Natural killer cell treated with Interleukin-12 subunit alpha and Interleukin-12 subunit beta and Interleukin-15 and Interleukin-18, amount 100 ng/mL, for 72 hours (primary cell): ENCODE results near the gene TARS3. TPM values are rescaled to one million over a fixed set of nuclear protein-coding genes. Genes with fewer than 3 reads are reported as not detected.
A peak's percentile ranks its signal among the peaks of the same experiment; 100 is the strongest.

Experiments used
- ATAC-seq, 2 donors: fragments of 150-1000 bp; cut with Tn5 transposase in 1 of 2; sonication (Bioruptor Pico), chemical (Tn5 transposase) in 1 of 2; 2 replicates each; pipeline ENCODE4 v1.10.0; 2021
- DNase-seq: peaks from one replicate; pipeline ENCODE4 v3.0.0; 2022; ENCODE audit warnings: low spot score
- H3K27ac Mint-ChIP-seq, 2 donors: 1 replicate in 1 of 2; 2 replicates in 1 of 2; pipeline ENCODE4 v1.8.0; 2022; ENCODE audit warnings: mixed read lengths in 2 of 2, mild to moderate bottlenecking in 1 of 2, moderate library complexity in 1 of 2
- H3K27me3 Mint-ChIP-seq, 2 donors: 1 replicate in 1 of 2; 2 replicates in 1 of 2; pipeline ENCODE4 v1.8.0; 2022; ENCODE audit warnings: mixed read lengths in 2 of 2
- H3K36me3 Mint-ChIP-seq: one replicate; pipeline ENCODE4 v1.8.0; 2022; ENCODE audit warnings: mixed read lengths
- H3K4me1 Mint-ChIP-seq, 2 donors: 1 replicate in 1 of 2; 2 replicates in 1 of 2; pipeline ENCODE4 v1.8.0; 2022; ENCODE audit warnings: low read depth in 2 of 2, mixed read lengths in 2 of 2, mild to moderate bottlenecking in 1 of 2
- H3K4me3 Mint-ChIP-seq: one replicate; pipeline ENCODE4 v1.8.0; 2022; ENCODE audit warnings: mixed read lengths
- H3K9me3 Mint-ChIP-seq: 2 replicates; pipeline ENCODE4 v1.8.0; 2022; ENCODE audit warnings: mixed read lengths
- total RNA-seq, 2 donors: library from RNA; stranded (reverse); gene quantifications; one replicate each; pipeline ENCODE4 v1.2.3, GENCODE V29; 2022

The TARS3 gene
- total RNA-seq, 2 donors from 2014 or later = 9.1 to 15.8 TPM

- ATAC-seq (no peak), DNase-seq (no peak)
- Mint-ChIP-seq H3K9me3 (no peaks in the 10 kb centered on the region), H3K4me1 (peaks cover 10 to 18% of the 10 kb centered on the region in 2 donors), H3K4me3 (no peak overlapping the region), H3K36me3 (peaks cover 17% of the 10 kb centered on the region), H3K27ac (peak overlapping the region in 1 of 2 donors; percentile 43), H3K27me3 (no peaks in the 10 kb centered on the region)
These were observed 105.2 kb downstream of the TARS3 start for GRCh38 chr15:101618851-101619614.

DNA sequence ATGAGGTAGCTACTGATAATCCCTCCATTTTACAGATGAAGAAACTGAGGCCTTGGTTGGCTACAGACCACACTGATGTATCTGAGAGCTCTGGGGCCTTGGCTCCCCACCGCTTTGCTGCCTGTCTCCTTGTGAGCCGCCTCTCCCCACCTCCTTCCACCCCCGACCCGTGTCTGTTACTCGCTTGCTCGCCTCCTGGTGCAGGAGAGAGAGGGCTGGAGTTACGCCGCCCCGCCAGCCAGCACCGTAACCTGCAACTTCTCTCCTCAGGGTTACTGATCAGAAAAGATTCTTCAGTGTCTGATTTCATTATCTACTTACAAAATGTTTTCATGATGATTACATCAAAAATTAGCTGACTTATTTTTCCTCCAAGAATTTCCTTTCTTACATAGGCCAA lies 106.2 kb downstream of the TARS3 start:
- H3K36me3 Mint-ChIP-seq = peaks cover 7% of the 10 kb centered on the region
- H3K4me3 Mint-ChIP-seq = no peak overlapping the region
- no peaks in the 10 kb centered on the region for H3K27me3 Mint-ChIP-seq
- DNase-seq = no peak
- peaks cover 2 to 8% of the 10 kb centered on the region in 2 donors for H3K4me1 Mint-ChIP-seq
- ATAC-seq = no peak
- peak overlapping the region in 1 of 2 donors; percentile 43 for H3K27ac Mint-ChIP-seq
- H3K9me3 Mint-ChIP-seq = no peaks in the 10 kb centered on the region

- DNase-seq (no peak), ATAC-seq (no peak)
- Mint-ChIP-seq H3K36me3 (peaks cover 4% of the 10 kb centered on the region), H3K4me1 (peaks cover 2 to 4% of the 10 kb centered on the region in 2 donors), H3K27ac (no peak overlapping the region), H3K27me3 (no peaks in the 10 kb centered on the region), H3K9me3 (no peaks in the 10 kb centered on the region), H3K4me3 (no peak overlapping the region)
These were observed 106.8 kb downstream of the TARS3 start for GRCh38 chr15:101617390-101617965.

- Mint-ChIP-seq H3K27ac (no peak overlapping the region), H3K4me1 (no peaks in the 10 kb centered on the region), H3K27me3 (no peaks in the 10 kb centered on the region), H3K4me3 (no peak overlapping the region), H3K9me3 (no peaks in the 10 kb centered on the region), H3K36me3 (no peaks in the 10 kb centered on the region)
- ATAC-seq = no peak
- DNase-seq = no peak
These were observed 108.1 kb downstream of the TARS3 start for GRCh38 chr15:101615986-101616848.

DNA sequence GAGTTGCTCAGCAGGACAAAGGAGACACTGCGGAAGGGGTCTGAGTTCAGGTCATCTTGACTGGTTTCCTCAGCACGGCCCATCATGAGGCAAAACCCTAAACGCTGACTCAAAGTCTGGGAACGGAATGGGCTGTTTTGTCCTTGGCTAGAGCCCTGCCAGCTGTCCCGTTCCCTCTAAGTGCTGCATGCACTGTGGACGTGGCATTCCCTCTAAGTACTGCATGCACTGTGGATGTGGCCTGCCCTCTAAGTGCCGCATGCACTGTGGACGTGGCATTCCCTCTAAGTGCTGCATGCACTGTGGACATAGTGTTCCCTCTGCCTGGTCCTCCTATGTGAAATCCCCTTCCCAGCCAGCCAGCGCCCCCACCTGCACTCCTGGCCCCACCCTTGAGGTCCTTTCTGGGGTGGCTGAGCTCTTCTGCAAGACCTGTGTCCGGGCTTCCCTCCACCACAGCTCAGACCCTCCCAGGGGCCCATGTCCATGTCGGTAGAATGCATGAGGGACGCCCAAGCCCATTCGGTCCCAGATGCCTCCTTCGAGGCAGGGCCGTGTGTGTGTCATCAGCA lies 108.8 kb downstream of the TARS3 start:
- peak in 1 of 2 donors; percentile 29 for ATAC-seq
- no peak overlapping the region for H3K27ac Mint-ChIP-seq
- no peak overlapping the region for H3K4me3 Mint-ChIP-seq
- no peak for DNase-seq
- H3K36me3 Mint-ChIP-seq = no peaks in the 10 kb centered on the region
- no peaks in the 10 kb centered on the region for H3K4me1 Mint-ChIP-seq
- no peaks in the 10 kb centered on the region for H3K27me3 Mint-ChIP-seq
- no peaks in the 10 kb centered on the region for H3K9me3 Mint-ChIP-seq

DNA sequence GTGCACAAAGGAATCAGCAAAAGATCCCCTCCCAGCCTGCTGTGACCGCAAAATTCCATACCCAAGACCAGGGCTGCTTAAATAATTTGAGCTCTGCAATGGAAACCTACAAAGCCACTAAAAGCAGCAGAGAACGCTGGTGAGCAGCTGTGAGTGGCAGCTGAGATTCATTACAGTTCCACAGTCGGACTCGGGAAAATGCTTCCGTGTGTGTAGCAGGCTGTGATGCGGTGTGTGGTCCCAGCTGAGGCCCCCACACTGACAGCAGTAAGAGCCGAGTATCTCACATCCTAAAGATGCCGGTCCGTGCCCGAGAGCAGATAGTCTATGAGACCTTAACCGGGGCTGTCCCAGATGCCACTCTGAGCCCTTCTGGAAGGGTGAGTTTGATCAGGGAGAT lies 109.5 kb downstream of the TARS3 start:
- H3K9me3 Mint-ChIP-seq = no peaks in the 10 kb centered on the region
- DNase-seq = no peak
- no peak overlapping the region for H3K4me3 Mint-ChIP-seq
- H3K4me1 Mint-ChIP-seq = no peaks in the 10 kb centered on the region
- H3K27ac Mint-ChIP-seq = no peak overlapping the region
- H3K27me3 Mint-ChIP-seq = no peaks in the 10 kb centered on the region
- ATAC-seq = no peak
- H3K36me3 Mint-ChIP-seq = no peaks in the 10 kb centered on the region

- no peak for DNase-seq
- H3K9me3 Mint-ChIP-seq = no peaks in the 10 kb centered on the region
- no peaks in the 10 kb centered on the region for H3K27me3 Mint-ChIP-seq
- H3K4me1 Mint-ChIP-seq = no peaks in the 10 kb centered on the region
- no peak overlapping the region for H3K4me3 Mint-ChIP-seq
- no peak for ATAC-seq
- H3K36me3 Mint-ChIP-seq = no peaks in the 10 kb centered on the region
- no peak overlapping the region for H3K27ac Mint-ChIP-seq
These were observed 110.2 kb downstream of the TARS3 start for GRCh38 chr15:101614001-101614585.

DNA sequence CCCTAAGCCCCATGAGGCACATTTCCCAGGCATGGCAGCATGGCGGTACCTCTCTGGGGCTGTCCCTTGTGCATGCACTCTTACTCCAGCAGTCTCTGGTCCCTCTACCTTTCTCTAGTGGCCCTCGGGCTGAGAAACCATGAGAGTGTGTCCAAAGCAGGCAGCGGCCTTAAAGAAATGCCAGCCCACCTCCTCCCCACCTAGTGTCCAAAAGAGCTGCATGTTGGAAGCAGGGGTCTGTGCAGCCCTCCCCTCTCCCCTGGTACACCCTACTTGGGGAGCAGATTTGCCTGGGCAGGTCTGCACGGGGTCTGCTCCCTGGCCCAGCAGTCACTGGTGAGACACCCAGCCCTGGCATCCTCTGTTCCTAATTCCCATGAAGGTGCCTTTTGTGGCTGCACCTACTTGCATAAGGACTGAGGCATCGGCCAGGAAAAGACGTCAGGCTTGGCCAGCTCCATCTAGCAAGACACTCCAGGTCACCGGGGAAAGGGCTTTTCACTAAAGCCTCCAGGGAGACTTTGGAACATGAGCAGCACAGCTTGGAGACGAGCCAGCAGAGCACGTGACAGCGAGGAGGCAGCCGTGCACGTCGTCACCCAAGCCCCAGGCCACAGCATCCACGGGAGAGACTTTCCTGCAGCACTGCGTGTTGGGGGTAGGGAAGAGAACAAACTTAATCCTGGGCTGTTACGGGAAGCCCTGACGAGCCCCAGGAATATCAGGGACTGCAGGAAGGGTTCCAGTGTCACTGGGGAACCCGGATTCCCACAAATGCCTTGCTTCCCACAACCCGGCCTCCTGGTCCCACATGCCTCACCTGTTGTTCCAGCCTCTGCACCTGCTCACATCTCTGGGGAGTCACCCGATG lies 110.9 kb downstream of the TARS3 start:
- no peaks in the 10 kb centered on the region for H3K9me3 Mint-ChIP-seq
- H3K27me3 Mint-ChIP-seq = no peaks in the 10 kb centered on the region
- no peak overlapping the region for H3K4me3 Mint-ChIP-seq
- H3K36me3 Mint-ChIP-seq = no peaks in the 10 kb centered on the region
- H3K27ac Mint-ChIP-seq = no peak overlapping the region
- H3K4me1 Mint-ChIP-seq = no peaks in the 10 kb centered on the region
- ATAC-seq (no peak), DNase-seq (no peak)

DNA sequence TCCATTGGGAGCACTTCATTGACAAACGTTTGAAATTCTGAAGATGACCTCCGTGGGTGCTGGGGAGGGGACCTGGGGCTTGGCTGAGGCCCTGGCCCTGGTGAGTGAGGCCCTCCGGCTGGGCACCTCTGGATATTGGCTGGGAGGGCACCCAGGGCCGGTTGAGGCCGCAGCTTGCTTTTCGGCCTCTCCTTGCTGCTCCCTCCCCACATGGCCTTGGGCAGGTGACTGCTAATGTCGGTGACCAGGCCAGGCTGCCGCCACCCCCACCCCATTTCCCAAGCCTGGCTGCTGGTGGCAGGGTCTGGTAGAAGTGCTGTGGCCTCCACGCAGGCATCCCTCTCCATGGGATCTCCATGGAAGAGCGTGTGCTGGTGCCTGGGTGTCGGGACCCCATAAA lies 111.6 kb downstream of the TARS3 start:
- H3K9me3 Mint-ChIP-seq = no peaks in the 10 kb centered on the region
- no peaks in the 10 kb centered on the region for H3K4me1 Mint-ChIP-seq
- H3K27me3 Mint-ChIP-seq = no peaks in the 10 kb centered on the region
- DNase-seq = no peak
- H3K4me3 Mint-ChIP-seq = no peak overlapping the region
- peak overlapping the region in 1 of 2 donors; percentile 72 for H3K27ac Mint-ChIP-seq
- no peak for ATAC-seq
- no peaks in the 10 kb centered on the region for H3K36me3 Mint-ChIP-seq

DNA sequence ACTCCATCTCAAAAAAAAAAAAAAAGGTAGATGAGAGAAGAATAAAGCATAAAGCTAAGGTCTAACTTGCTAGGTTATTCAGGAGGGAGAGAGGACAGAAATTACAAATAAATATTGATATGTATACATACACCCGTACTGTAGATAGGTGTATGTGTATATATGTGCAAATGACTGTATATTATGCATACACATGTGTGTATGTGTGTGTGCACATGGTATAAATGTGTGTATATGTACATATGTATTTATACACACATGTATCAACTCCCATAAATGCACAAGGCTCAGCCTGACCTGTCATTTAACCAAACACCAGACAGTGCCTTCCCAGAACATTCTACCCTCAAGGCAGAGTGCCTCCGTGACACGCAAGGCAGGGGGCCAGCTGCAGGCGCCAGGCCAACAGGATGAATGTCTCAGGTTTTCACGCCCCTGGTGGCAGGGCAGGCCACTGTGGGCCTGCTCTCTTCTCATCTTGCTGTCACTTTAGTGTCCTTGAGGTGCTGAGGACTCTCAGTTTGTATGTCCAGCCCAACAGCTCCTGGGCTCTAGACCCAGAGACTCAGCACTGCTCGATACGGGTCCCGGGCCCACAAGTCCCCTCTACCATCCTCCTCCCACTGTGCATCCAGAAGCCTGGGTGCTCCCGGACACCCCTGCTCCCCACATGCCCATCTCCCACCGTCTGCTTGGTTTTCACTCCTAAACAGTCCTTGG lies 112.5 kb downstream of the TARS3 start:
- Mint-ChIP-seq H3K9me3 (no peaks in the 10 kb centered on the region), H3K27me3 (no peaks in the 10 kb centered on the region), H3K36me3 (no peaks in the 10 kb centered on the region), H3K4me3 (no peak overlapping the region), H3K4me1 (no peaks in the 10 kb centered on the region), H3K27ac (peak overlapping the region in 1 of 2 donors; percentile 72)
- no peak for ATAC-seq
- DNase-seq = no peak

DNA sequence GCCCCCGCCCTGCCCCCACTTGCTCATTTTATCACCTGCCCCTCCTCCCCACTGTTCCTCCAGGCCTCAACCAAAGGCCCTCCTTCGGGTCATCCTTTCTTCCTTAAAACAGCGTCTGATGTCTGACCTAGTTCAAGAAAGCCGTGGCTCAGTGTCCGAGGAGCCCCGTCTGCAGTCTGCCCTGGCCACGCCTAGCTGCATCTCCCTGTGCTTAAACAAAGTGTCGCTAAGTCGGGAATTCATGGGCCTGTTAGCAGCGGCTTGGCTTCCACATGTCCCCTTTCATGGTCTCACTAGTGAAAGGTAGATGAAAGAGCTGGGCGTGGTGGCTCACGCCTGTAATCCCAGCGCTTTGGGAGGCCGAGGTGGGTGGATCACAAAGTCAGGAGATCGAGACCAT lies 113.3 kb downstream of the TARS3 start:
- no peaks in the 10 kb centered on the region for H3K27me3 Mint-ChIP-seq

DNA sequence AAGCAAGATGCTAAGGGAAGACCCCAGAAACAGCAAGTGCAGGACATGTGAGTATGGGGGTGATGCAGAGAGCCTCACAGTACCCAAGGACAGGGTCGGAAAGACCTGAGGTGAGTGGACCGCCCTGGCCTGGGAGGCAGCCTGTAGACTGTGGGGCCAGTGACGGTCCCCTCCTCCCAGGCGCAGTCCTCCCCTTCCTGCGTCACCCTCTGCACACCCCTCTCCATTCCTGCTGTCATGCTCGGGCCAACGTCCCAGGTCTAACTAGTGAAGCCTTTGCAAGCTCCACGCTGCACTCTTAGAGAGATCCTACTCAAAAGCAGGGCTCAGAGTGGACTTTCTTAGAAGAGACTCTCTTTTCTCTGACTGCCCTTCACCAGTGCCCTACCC lies 113.7 kb downstream of the TARS3 start:
- Mint-ChIP-seq H3K9me3 (no peaks in the 10 kb centered on the region), H3K4me3 (no peak overlapping the region), H3K4me1 (no peaks in the 10 kb centered on the region), H3K27ac (no peak overlapping the region), H3K27me3 (no peaks in the 10 kb centered on the region), H3K36me3 (no peaks in the 10 kb centered on the region)
- no peak for DNase-seq
- no peak for ATAC-seq

More for the DNA sequence above, 113.3 kb downstream of the TARS3 start:
- Mint-ChIP-seq H3K9me3 (no peaks in the 10 kb centered on the region), H3K36me3 (no peaks in the 10 kb centered on the region), H3K4me1 (no peaks in the 10 kb centered on the region), H3K27ac (no peak overlapping the region), H3K4me3 (no peak overlapping the region)
- DNase-seq (no peak), ATAC-seq (no peak)
